Endothelial cell of umbilical vein (primary cell): ENCODE data around the gene C3. TPM values are rescaled to one million over a fixed set of nuclear protein-coding genes. Genes with fewer than 3 reads are reported as not detected.
A peak's percentile ranks its signal among the peaks of the same experiment; 100 is the strongest.

Experiments used
- BruUV-seq: library from RNA; stranded (reverse); fragments of 400-500 nt; replicated peaks from 2 replicates; lab custom pipeline; 2021; lab: Mats Ljungman, UMichigan
- CTCF ChIA-PET: fragments of 300-600, 350-600 bp; sonication (Branson Sonifier 250); formaldehyde crosslinking; loops from one replicate; lab custom pipeline; 2021; ENCODE audit warnings: antibody characterized with exemption, inconsistent platforms; lab: Charles Lee
- POLR2A ChIA-PET: fragments of 300-600, 350-600 bp; sonication (Branson Sonifier 250); formaldehyde crosslinking; loops from one replicate; lab custom pipeline; 2021; ENCODE audit warnings: antibody characterized with exemption, inconsistent platforms; lab: Charles Lee
- DNase-seq: peaks from one replicate; pipeline ENCODE4 v3.0.0-alpha.2; 2011; ENCODE audit warnings: low read depth, low spot score
- FAIRE-seq: peaks from 2 replicates; lab custom pipeline; 2011; peaks lifted over from hg19 to GRCh38; lab: Jason Lieb, UNC
- H2AFZ ChIP-seq: 2 replicates; pipeline ENCODE4 v1.6.0; 2012; ENCODE audit warnings: low read depth, low read length, control low read depth, inconsistent platforms
- H3K27ac ChIP-seq: 2 replicates; pipeline ENCODE4 v1.5.1; 2011; ENCODE audit warnings: low read depth, mild to moderate bottlenecking, control low read depth, low read length, moderate library complexity; ENCODE audit not compliant: insufficient read depth
- H3K27me3 ChIP-seq, 2 experiments: 2 replicates each; pipeline versions ENCODE4 v1.6.0 to v1.6.1; 2011; ENCODE audit warnings: low read length in 2 of 2, mixed read lengths in 1 of 2; ENCODE audit not compliant: control insufficient read depth in 2 of 2, insufficient read depth in 2 of 2
- H3K36me3 ChIP-seq, 2 experiments: 2 replicates in 1 of 2; 3 replicates in 1 of 2; pipeline ENCODE4 v1.5.1; 2011; ENCODE audit warnings: low read length in 2 of 2, mild to moderate bottlenecking in 1 of 2, moderate library complexity in 1 of 2; ENCODE audit not compliant: control insufficient read depth in 2 of 2, insufficient read depth in 2 of 2; ENCODE audit errors: extremely low read depth in 1 of 2
- H3K4me1 ChIP-seq: 3 replicates; pipeline ENCODE4 v1.5.1; 2011; ENCODE audit warnings: mild to moderate bottlenecking, low read length; ENCODE audit not compliant: control insufficient read depth, insufficient read depth; ENCODE audit errors: extremely low read depth
- H3K4me2 ChIP-seq: 2 replicates; pipeline ENCODE4 v1.6.1; 2011; ENCODE audit warnings: low read length, control low read depth, mixed read lengths; ENCODE audit not compliant: insufficient read depth
- H3K4me3 ChIP-seq, 3 experiments: fragments of 200-600 bp in 1 of 3; sonication (generic), shearing (Covaris generic) in 1 of 3; replicated peaks in 1 of 3; 2 replicates each; pipeline ENCODE4 v1.5.1; 2011 to 2016; ENCODE audit warnings: control low read depth in 3 of 3, low read length in 3 of 3, mild to moderate bottlenecking in 2 of 3, inconsistent platforms in 1 of 3, low read depth in 1 of 3, moderate library complexity in 1 of 3; ENCODE audit not compliant: insufficient read depth in 1 of 3
- H3K79me2 ChIP-seq: 2 replicates; pipeline ENCODE4 v1.6.0; 2012; ENCODE audit warnings: low read length, inconsistent platforms; ENCODE audit not compliant: control insufficient read depth, insufficient read depth
- H3K9ac ChIP-seq: replicated peaks from 2 replicates; pipeline ENCODE3; 2011; ENCODE audit warnings: low read length, control low read depth; ENCODE audit not compliant: insufficient read depth; ENCODE audit errors: extremely low read depth
- H3K9me1 ChIP-seq: replicated peaks from 3 replicates; pipeline ENCODE4 v1.6.0; 2011; ENCODE audit warnings: mild to moderate bottlenecking, low read length; ENCODE audit not compliant: control insufficient read depth, insufficient read depth; ENCODE audit errors: extremely low read depth
- H3K9me3 ChIP-seq: replicated peaks from 2 replicates; pipeline ENCODE4 v1.5.1; 2012; ENCODE audit warnings: low read length, inconsistent platforms; ENCODE audit not compliant: control insufficient read depth, insufficient read depth
- H4K20me1 ChIP-seq: replicated peaks from 2 replicates; pipeline ENCODE3; 2011; ENCODE audit warnings: mild to moderate bottlenecking, low read length; ENCODE audit not compliant: control insufficient read depth, insufficient read depth; ENCODE audit errors: extremely low read depth
- CTCF ChIP-seq, 2 donors: IDR thresholded peaks; 1 replicate in 1 of 2; 2 replicates in 1 of 2; pipeline ENCODE4 v1.5.1; 2011; ENCODE audit warnings: low read length in 2 of 2, mild to moderate bottlenecking in 2 of 2, moderate library complexity in 2 of 2, control low read depth in 1 of 2, inconsistent platforms in 1 of 2, low read depth in 1 of 2; ENCODE audit not compliant: insufficient read depth in 1 of 2; ENCODE audit errors: extremely low read depth in 1 of 2
- MYC ChIP-seq: IDR thresholded peaks from one replicate; pipeline ENCODE4 v1.6.1; 2011; ENCODE audit warnings: mild to moderate bottlenecking, low read depth, low read length
- dilution Hi-C: fragments of 300-500 bp; cut with MboI; formaldehyde crosslinking; loops from one replicate; pipeline ENCODE4 v1.15.0; 2019; ENCODE audit warnings: low sequenced_read_pairs; ENCODE audit not compliant: extremely low pct_ligation_motif_present
- intact Hi-C: fragments of 100-400 bp; cut with micrococcal nuclease; formaldehyde crosslinking; loops from one replicate; pipeline ENCODE4 v1.10.0; 2022
- polyA plus RNA-seq, 4 experiments: library from polyadenylated mRNA; depleted of rRNA in 3 of 4; stranded (reverse) in 3 of 4; unstranded in 1 of 4; fragments of >200 nt; gene quantifications; 2 replicates each; pipeline versions ENCODE4 v1.2.1 to v1.2.3, GENCODE V29; 2011 to 2012; ENCODE audit warnings: missing spikeins in 1 of 4
- total RNA-seq: library from RNA; stranded (reverse); gene quantifications from 2 replicates; pipeline ENCODE4 v1.2.3, GENCODE V29; 2021

Gene C3
- total and polyA plus RNA-seq, 2 donors (not counting 3 experiments of a cell fraction or from before 2014, with no cell fraction given), result 0.23 TPM; not detected in 1

- CTCF ChIA-PET, result interaction anchor here (0.8 kb wide), 1 partner anchor 130 kb away, joined by 3 read pairs; no protein-coding TSS in a partner anchor
- no TSS peak for BruUV-seq
These were observed 13.1 kb upstream of the C3 start for GRCh38 chr19:6733338-6734095.

More at GRCh38 chr19:6733338-6734095, 13.1 kb upstream of the C3 start:
- Histone ChIP-seq H3K4me3 (no peak overlapping the region), H3K36me3 (peaks cover 0 to 5% of the 10 kb centered on the region in 2 experiments), H4K20me1 (no peaks in the 10 kb centered on the region), H3K4me1 (peaks cover 33% of the 10 kb centered on the region), H2AFZ (no peak overlapping the region), H3K27ac (peak overlapping the region; percentile 88), H3K27me3 (no peaks in the 10 kb centered on the region), H3K9ac (peak overlapping the region; percentile 56), H3K4me2 (no peak overlapping the region), H3K79me2 (peaks cover 4% of the 10 kb centered on the region), H3K9me3 (no peaks in the 10 kb centered on the region), H3K9me1 (no peaks in the 10 kb centered on the region)
- FAIRE-seq (no peak), DNase-seq (no peak)
- intact Hi-C loops, result loop anchor here (10.0 kb wide), 2 partner anchors 59 to 309 kb away; partner anchors contain the start of genes KHSRP and TNFSF14
- POLR2A ChIA-PET, result no interaction called here
- peak in 1 of 2 donors; percentile 29 for TF ChIP-seq CTCF (IDR thresholded peaks at IDR 0.05; ENCODE audit: extremely low read depth in 1 of 2, insufficient read depth in 1 of 2, low read depth in 1 of 2, low read length in 2 of 2)
- no peak for TF ChIP-seq MYC
- dilution Hi-C loops, result no loop called here
